H9 (cell line): Measurements from ENCODE around the gene NOL7. TPM values are rescaled to one million over a fixed set of nuclear protein-coding genes. Genes with fewer than 3 reads are reported as not detected.

Experiments used
- DNase-seq: peaks from one replicate; pipeline ENCODE4 v3.0.0-alpha.2; 2017
- H2AFZ ChIP-seq: one replicate; pipeline ENCODE4 v1.6.1; 2013; ENCODE audit warnings: mild to moderate bottlenecking, low read length, control low read depth, moderate library complexity
- H2AK5ac ChIP-seq: 2 replicates; pipeline ENCODE4 v1.6.1; 2013; ENCODE audit warnings: low read length, control low read depth, mixed read lengths; ENCODE audit not compliant: insufficient read length
- H2BK120ac ChIP-seq: one replicate; pipeline ENCODE4 v1.6.1; 2013; ENCODE audit warnings: low read depth, mild to moderate bottlenecking, low read length, control low read depth, inconsistent platforms; ENCODE audit not compliant: poor library complexity, severe bottlenecking
- H2BK12ac ChIP-seq: 2 replicates; pipeline ENCODE4 v1.6.1; 2013; ENCODE audit warnings: low read length, control low read depth, mixed read lengths, low read depth; ENCODE audit not compliant: insufficient read length
- H2BK15ac ChIP-seq: 2 replicates; pipeline ENCODE4 v1.6.1; 2013; ENCODE audit warnings: low read depth, low read length, control low read depth
- H2BK20ac ChIP-seq: one replicate; pipeline ENCODE4 v1.6.1; 2013; ENCODE audit warnings: low read depth, mild to moderate bottlenecking, low read length, control low read depth, inconsistent platforms; ENCODE audit not compliant: poor library complexity, severe bottlenecking
- H2BK5ac ChIP-seq: 2 replicates; pipeline ENCODE4 v1.6.1; 2013; ENCODE audit warnings: low read length, control low read depth, mixed read lengths; ENCODE audit not compliant: insufficient read length
- H3K14ac ChIP-seq: 2 replicates; pipeline ENCODE4 v1.6.1; 2013; ENCODE audit warnings: low read length, control low read depth; ENCODE audit not compliant: insufficient read depth
- H3K18ac ChIP-seq: 2 replicates; pipeline ENCODE4 v1.6.1; 2013; ENCODE audit warnings: low read depth, mild to moderate bottlenecking, mixed read lengths, low read length, control low read depth; ENCODE audit not compliant: insufficient read length
- H3K23ac ChIP-seq: 2 replicates; pipeline ENCODE4 v1.6.1; 2013; ENCODE audit warnings: low read length, control low read depth, mixed read lengths, low read depth; ENCODE audit not compliant: insufficient read length
- H3K23me2 ChIP-seq: 2 replicates; pipeline ENCODE4 v1.6.1; 2013; ENCODE audit warnings: low read depth, mild to moderate bottlenecking, mixed read lengths, low read length, control low read depth; ENCODE audit not compliant: insufficient read length, poor library complexity, severe bottlenecking
- H3K27ac ChIP-seq: 2 replicates; pipeline ENCODE4 v1.5.1; 2013; ENCODE audit warnings: low read length, control low read depth, mixed read lengths, low read depth; ENCODE audit not compliant: insufficient read length
- H3K27me3 ChIP-seq: 2 replicates; pipeline ENCODE4 v1.6.1; 2013; ENCODE audit warnings: low read length, control low read depth, inconsistent platforms; ENCODE audit not compliant: insufficient read depth
- H3K4ac ChIP-seq: 2 replicates; pipeline ENCODE4 v1.6.1; 2013; ENCODE audit warnings: low read depth, mild to moderate bottlenecking, control low read depth, inconsistent platforms, low read length, moderate library complexity
- H3K4me1 ChIP-seq: 2 replicates; pipeline ENCODE4 v1.6.1; 2013; ENCODE audit warnings: low read length, control low read depth, inconsistent platforms; ENCODE audit not compliant: insufficient read depth
- H3K4me2 ChIP-seq: 2 replicates; pipeline ENCODE4 v1.6.1; 2013; ENCODE audit warnings: low read length, control low read depth, mixed read lengths; ENCODE audit not compliant: insufficient read length, insufficient read depth
- H3K56ac ChIP-seq: 2 replicates; pipeline ENCODE4 v1.6.1; 2013; ENCODE audit warnings: low read depth, mild to moderate bottlenecking, mixed read lengths, low read length, control low read depth; ENCODE audit not compliant: insufficient read length
- H3K79me1 ChIP-seq: 2 replicates; pipeline ENCODE4 v1.6.1; 2013; ENCODE audit warnings: low read depth, mild to moderate bottlenecking, moderate library complexity, low read length, control low read depth, inconsistent platforms; ENCODE audit not compliant: insufficient read depth, poor library complexity, severe bottlenecking
- H3K79me2 ChIP-seq: 2 replicates; pipeline ENCODE4 v1.6.1; 2013; ENCODE audit warnings: low read length, control low read depth, inconsistent platforms; ENCODE audit not compliant: insufficient read depth
- H3K9ac ChIP-seq: 2 replicates; pipeline ENCODE4 v1.6.1; 2013; ENCODE audit warnings: low read length, control low read depth, mixed read lengths; ENCODE audit not compliant: insufficient read length; ENCODE audit errors: extremely low read depth
- H3K9me3 ChIP-seq: one replicate; pipeline ENCODE4 v1.6.1; 2013; ENCODE audit warnings: low read depth, low read length, inconsistent platforms; ENCODE audit not compliant: control insufficient read depth
- H3T11ph ChIP-seq: one replicate; pipeline ENCODE4 v1.6.1; 2013; ENCODE audit warnings: mild to moderate bottlenecking, low read length, control low read depth, inconsistent platforms
- H4K20me1 ChIP-seq: one replicate; pipeline ENCODE4 v1.6.1; 2013; ENCODE audit not compliant: control insufficient read depth, insufficient read length, insufficient read depth
- H4K5ac ChIP-seq: 2 replicates; pipeline ENCODE4 v1.6.1; 2013; ENCODE audit warnings: low read depth, mild to moderate bottlenecking, mixed read lengths, low read length, control low read depth; ENCODE audit not compliant: insufficient read length
- H4K8ac ChIP-seq: replicated peaks from 2 replicates; pipeline ENCODE4 v1.6.1; 2013; ENCODE audit warnings: low read length, control low read depth, mixed read lengths, low read depth; ENCODE audit not compliant: insufficient read length
- H4K91ac ChIP-seq: 2 replicates; pipeline ENCODE4 v1.6.1; 2013; ENCODE audit warnings: low read depth, mild to moderate bottlenecking, moderate library complexity, mixed read lengths, low read length, control low read depth; ENCODE audit not compliant: insufficient read length
- H3K27ac Mint-ChIP-seq, 3 experiments: 2 replicates in 2 of 3; 3 replicates in 1 of 3; pipeline ENCODE4 v1.8.0; 2020 to 2021; ENCODE audit warnings: mixed read lengths in 3 of 3, mild to moderate bottlenecking in 1 of 3, moderate library complexity in 1 of 3
- H3K27me3 Mint-ChIP-seq: 2 replicates; pipeline ENCODE4 v1.8.0; 2021; ENCODE audit warnings: low read depth, mild to moderate bottlenecking, moderate library complexity, mixed read lengths
- H3K36me3 Mint-ChIP-seq, 3 experiments: 2 replicates in 2 of 3; 3 replicates in 1 of 3; pipeline ENCODE4 v1.8.0; 2020 to 2021; ENCODE audit warnings: low read depth in 3 of 3, mixed read lengths in 3 of 3; ENCODE audit not compliant: insufficient read depth in 1 of 3
- H3K4me1 Mint-ChIP-seq, 2 experiments: 2 replicates each; pipeline ENCODE4 v1.8.0; 2020; ENCODE audit warnings: mixed read lengths in 2 of 2
- H3K4me3 Mint-ChIP-seq, 2 experiments: 2 replicates in 1 of 2; 3 replicates in 1 of 2; pipeline ENCODE4 v1.8.0; 2020 to 2021; ENCODE audit warnings: mild to moderate bottlenecking in 2 of 2, mixed read lengths in 2 of 2, moderate library complexity in 1 of 2
- H3K9me3 Mint-ChIP-seq, 2 experiments: 2 replicates in 1 of 2; 3 replicates in 1 of 2; pipeline ENCODE4 v1.8.0; 2020; ENCODE audit warnings: mild to moderate bottlenecking in 2 of 2, mixed read lengths in 2 of 2, moderate library complexity in 1 of 2
- CTCF ChIP-seq: fragments of 200-600 bp; sonication (generic); conservative IDR thresholded peaks from 3 replicates; pipeline ENCODE4 v1.8.0; 2021; ENCODE audit warnings: antibody characterized with exemption, mild to moderate bottlenecking
- WGBS: extraction: QIAGEN DNeasy Blood & Tissue Kit; methylation state at CpG from one replicate; pipeline ENCODE4 v1.1.7; 2013; ENCODE audit warnings: missing lambda C conversion rate, low lambda C conversion rate, mixed read lengths; ENCODE audit not compliant: insufficient read length; ENCODE audit errors: extremely low coverage; 5-methylcytosine and 5-hydroxymethylcytosine counted together
- total RNA-seq: library from RNA; stranded (reverse); gene quantifications from 2 replicates; pipeline ENCODE4 v1.2.1, GENCODE V29; 2021

Gene NOL7
- total RNA-seq, 1 experiment from 2014 or later, result 72.1 TPM

GRCh38 chr6:13565921-13566320 lies 49.2 kb upstream of the NOL7 start:
- TF ChIP-seq CTCF, result no peak
- no CpG with 5 or more reads among the region's 4 CpGs for WGBS
- Mint-ChIP-seq H3K36me3 (no peaks in the 10 kb centered on the region), H3K4me3 (no peak overlapping the region), H3K27ac (no peak overlapping the region), H3K4me1 (peaks cover 5 to 13% of the 10 kb centered on the region in 2 experiments), H3K27me3 (no peaks in the 10 kb centered on the region; the same call in 1 of the 2 replicates), H3K9me3 (no peaks in the 10 kb centered on the region)
- Histone ChIP-seq H3T11ph (no peak overlapping the region), H3K4me2 (no peak overlapping the region), H2BK20ac (no peak overlapping the region), H3K18ac (no peak overlapping the region), H3K23me2 (no peaks in the 10 kb centered on the region), H3K23ac (no peak overlapping the region), H3K4me1 (no peaks in the 10 kb centered on the region; the same call in 1 of the 2 replicates), H2AFZ (no peak overlapping the region), H4K20me1 (no peaks in the 10 kb centered on the region), H3K14ac (no peak overlapping the region), H2BK15ac (no peak overlapping the region), H2BK5ac (no peak overlapping the region), H3K79me1 (no peaks in the 10 kb centered on the region), H3K9me3 (no peaks in the 10 kb centered on the region), H3K79me2 (no peaks in the 10 kb centered on the region), H3K56ac (no peak overlapping the region), H4K91ac (no peak overlapping the region), H2AK5ac (no peak overlapping the region), H4K5ac (no peak overlapping the region), H2BK12ac (no peak overlapping the region), H4K8ac (no peak overlapping the region), H3K4ac (no peak overlapping the region), H3K9ac (no peak overlapping the region), H2BK120ac (no peak overlapping the region), H3K27ac (no peak overlapping the region), H3K27me3 (no peaks in the 10 kb centered on the region)
- DNase-seq, result no peak
